ENCODE results near the gene AADACL2. TPM values are rescaled to one million over a fixed set of nuclear protein-coding genes. Genes with fewer than 3 reads are reported as not detected.
"Not testable (repeated sequence)": the region's sequence is repeated elsewhere in the genome, so short reads cannot be mapped to it uniquely, and the experiment has no call there.

Gene AADACL2
- total and polyA plus RNA-seq, 4 experiments from 2014 or later: not detected

DNA sequence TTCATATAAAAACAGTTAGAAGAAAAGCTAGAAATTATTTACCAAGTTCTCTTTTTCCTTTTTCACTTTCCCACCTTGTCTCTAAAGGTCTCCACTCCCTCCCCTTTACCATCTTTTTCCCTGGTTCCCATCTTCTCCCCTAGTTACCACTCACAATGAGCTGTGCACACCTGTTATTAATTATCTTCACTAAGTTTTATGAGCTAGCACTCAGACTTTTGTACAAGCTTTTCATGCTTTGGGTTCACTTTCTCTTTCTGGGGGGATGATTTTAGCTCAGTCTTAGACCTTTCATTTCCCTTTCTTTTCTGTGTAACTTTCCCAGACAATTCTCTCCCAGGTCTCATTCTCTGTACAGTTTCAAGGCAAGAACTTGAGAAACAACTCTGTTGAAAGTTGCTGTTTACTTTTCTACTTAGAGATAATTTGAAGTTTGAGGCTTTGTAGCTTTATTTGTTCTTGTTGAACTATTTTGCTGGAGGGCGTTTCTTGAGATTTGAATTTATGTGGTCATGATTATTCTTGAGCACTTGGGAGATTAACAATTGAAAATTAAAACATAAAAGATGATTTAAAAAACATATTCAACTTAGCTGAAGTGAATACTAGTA lies 56.2 kb downstream of the AADACL2 start:
- H3K4me1 ChIP-seq (ENCODE audit: insufficient read depth, low read length): no peaks in the 10 kb centered on the region
- H3K9me3 Mint-ChIP-seq: no peaks in the 10 kb centered on the region
- H3K27ac Mint-ChIP-seq: no peak overlapping the region
- POLR2A ChIA-PET (ENCODE audit: partially characterized antibody): no interaction called here
- intact Hi-C loops (cut with micrococcal nuclease): no loop called here
- no peak overlapping the region for H3K27ac ChIP-seq (ENCODE audit: low read depth, low read length)
- H3K4me1 Mint-ChIP-seq: no peaks in the 10 kb centered on the region
- no peak overlapping the region for H3K4me3 ChIP-seq (ENCODE audit: low read length in 2 of 2)
- H3K9me3 ChIP-seq (ENCODE audit: control insufficient read depth in 1 of 2, low read length in 2 of 2): no peaks in the 10 kb centered on the region
- H3K36me3 ChIP-seq (ENCODE audit: insufficient read depth, low read length): no peaks in the 10 kb centered on the region
- peaks cover 0 to 5% of the 10 kb centered on the region in 2 donors for H3K27me3 Mint-ChIP-seq
- CTCF ChIA-PET (ENCODE audit: partially characterized antibody): no interaction called here
- no peaks in the 10 kb centered on the region for H3K36me3 Mint-ChIP-seq
- no peaks in the 10 kb centered on the region for H3K27me3 ChIP-seq (ENCODE audit: insufficient read depth, low read length)
- DNase-seq: no peak
- H3K4me3 Mint-ChIP-seq: no peak overlapping the region

DNA sequence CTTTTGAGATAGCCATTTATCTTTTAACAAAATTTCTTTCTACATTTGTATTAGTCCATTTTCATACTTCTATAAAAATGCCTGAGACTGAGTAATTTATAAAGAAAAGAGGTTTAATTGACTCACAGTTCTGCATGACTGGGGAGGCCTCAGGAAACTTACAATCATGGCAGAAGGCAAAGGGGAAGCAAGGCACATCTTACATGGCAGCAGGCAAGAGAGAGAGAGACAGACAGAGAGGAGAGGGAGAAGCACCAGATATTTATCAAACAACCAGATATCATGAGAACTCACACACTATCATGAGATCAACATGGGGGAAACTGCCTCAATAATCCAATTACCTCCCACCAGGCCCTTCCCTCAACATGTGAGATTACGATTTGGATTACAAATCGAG lies 57.0 kb downstream of the AADACL2 start:
- H3K27ac Mint-ChIP-seq; H3K4me1 Mint-ChIP-seq; CTCF ChIA-PET (ENCODE audit: partially characterized antibody): not testable (repeated sequence)

DNA sequence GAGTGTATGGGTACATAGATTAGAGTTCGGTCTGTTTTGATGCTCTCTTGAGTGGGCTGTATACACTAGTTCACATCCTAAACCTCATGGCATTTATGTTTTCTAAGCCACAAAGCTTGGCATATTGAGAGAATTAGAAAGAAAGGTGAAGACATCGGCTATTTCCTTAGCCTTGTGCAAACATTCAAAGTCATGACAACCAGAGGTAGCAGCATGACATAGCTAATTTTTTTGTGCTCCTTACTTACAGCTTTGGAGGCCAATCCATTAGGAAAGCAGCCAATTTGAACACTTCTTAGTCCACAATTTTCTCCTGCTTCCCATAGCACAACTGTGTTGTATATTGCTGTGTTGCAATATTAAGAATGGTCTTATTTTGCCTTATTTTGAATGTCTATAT lies 58.7 kb downstream of the AADACL2 start:
- DNase-seq: no peak
- H3K9me3 ChIP-seq (ENCODE audit: control insufficient read depth in 1 of 2, low read length in 2 of 2): no peaks in the 10 kb centered on the region
- peaks cover 0 to 3% (median 0%) of the 10 kb centered on the region in 8 donors for H3K9me3 Mint-ChIP-seq
- intact Hi-C loops (cut with micrococcal nuclease): no loop called here
- H3K27ac Mint-ChIP-seq: no peak overlapping the region
- no peak overlapping the region for H3K27ac ChIP-seq (ENCODE audit: low read depth, low read length)
- no peaks in the 10 kb centered on the region for H3K4me1 Mint-ChIP-seq
- POLR2A ChIA-PET (ENCODE audit: partially characterized antibody): no interaction called here
- H3K4me1 ChIP-seq (ENCODE audit: insufficient read depth, low read length): no peaks in the 10 kb centered on the region
- H3K4me3 ChIP-seq (ENCODE audit: low read length in 2 of 2): no peak overlapping the region
- H3K4me3 Mint-ChIP-seq: no peak overlapping the region
- no peaks in the 10 kb centered on the region for H3K36me3 Mint-ChIP-seq
- CTCF ChIA-PET (ENCODE audit: partially characterized antibody): no interaction called here
- H3K27me3 Mint-ChIP-seq: peaks cover 0 to 5% of the 10 kb centered on the region in 2 donors
- no peaks in the 10 kb centered on the region for H3K27me3 ChIP-seq (ENCODE audit: insufficient read depth, low read length)
- H3K36me3 ChIP-seq (ENCODE audit: insufficient read depth, low read length): no peaks in the 10 kb centered on the region

More for the DNA sequence above, 57.0 kb downstream of the AADACL2 start:
- H3K27me3 ChIP-seq (ENCODE audit: insufficient read depth, low read length); DNase-seq; H3K4me3 Mint-ChIP-seq; intact Hi-C loops (cut with micrococcal nuclease); H3K36me3 Mint-ChIP-seq; POLR2A ChIA-PET (ENCODE audit: partially characterized antibody); H3K9me3 Mint-ChIP-seq; H3K36me3 ChIP-seq (ENCODE audit: insufficient read depth, low read length); H3K4me3 ChIP-seq (ENCODE audit: low read length in 2 of 2); H3K4me1 ChIP-seq (ENCODE audit: insufficient read depth, low read length); H3K27me3 Mint-ChIP-seq; H3K27ac ChIP-seq (ENCODE audit: low read depth, low read length); H3K9me3 ChIP-seq (ENCODE audit: control insufficient read depth in 1 of 2, low read length in 2 of 2): not testable (repeated sequence)

DNA sequence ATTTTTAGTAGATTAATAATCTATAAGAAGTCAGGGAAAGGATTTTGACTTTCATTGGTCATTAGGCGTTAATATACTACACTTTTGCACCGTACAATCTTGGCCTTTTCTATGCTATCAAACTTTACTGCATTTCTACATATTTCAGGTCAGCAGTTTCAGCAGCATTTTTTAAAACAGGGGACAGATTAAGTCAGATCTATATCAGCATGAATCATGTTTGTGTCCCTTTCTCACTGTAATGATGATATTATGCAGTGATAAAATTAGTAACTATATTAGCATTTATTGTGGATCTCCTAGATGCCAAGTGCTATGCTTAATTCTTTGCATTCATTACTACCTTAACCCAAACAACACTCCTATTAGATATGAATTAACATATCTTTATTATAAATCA lies 59.9 kb downstream of the AADACL2 start:
- Histone ChIP-seq H3K27ac (ENCODE audit: low read depth, low read length) (no peak overlapping the region), H3K36me3 (ENCODE audit: insufficient read depth, low read length) (no peaks in the 10 kb centered on the region), H3K4me1 (ENCODE audit: insufficient read depth, low read length) (no peaks in the 10 kb centered on the region), H3K27me3 (ENCODE audit: insufficient read depth, low read length) (no peaks in the 10 kb centered on the region), H3K4me3 (ENCODE audit: low read length in 2 of 2) (no peak overlapping the region), H3K9me3 (ENCODE audit: control insufficient read depth in 1 of 2, low read length in 2 of 2) (no peaks in the 10 kb centered on the region)
- no peak for DNase-seq
- ChIA-PET POLR2A (ENCODE audit: partially characterized antibody) (no interaction called here), CTCF (ENCODE audit: partially characterized antibody) (no interaction called here)
- no peaks in the 10 kb centered on the region for H3K4me1 Mint-ChIP-seq
- H3K27ac Mint-ChIP-seq: no peak overlapping the region
- H3K9me3 Mint-ChIP-seq: peaks cover 0 to 3% (median 0%) of the 10 kb centered on the region in 8 donors
- no peaks in the 10 kb centered on the region for H3K36me3 Mint-ChIP-seq
- H3K4me3 Mint-ChIP-seq: no peak overlapping the region
- intact Hi-C loops (cut with micrococcal nuclease): no loop called here
- H3K27me3 Mint-ChIP-seq: peaks cover 0 to 5% of the 10 kb centered on the region in 2 donors

DNA sequence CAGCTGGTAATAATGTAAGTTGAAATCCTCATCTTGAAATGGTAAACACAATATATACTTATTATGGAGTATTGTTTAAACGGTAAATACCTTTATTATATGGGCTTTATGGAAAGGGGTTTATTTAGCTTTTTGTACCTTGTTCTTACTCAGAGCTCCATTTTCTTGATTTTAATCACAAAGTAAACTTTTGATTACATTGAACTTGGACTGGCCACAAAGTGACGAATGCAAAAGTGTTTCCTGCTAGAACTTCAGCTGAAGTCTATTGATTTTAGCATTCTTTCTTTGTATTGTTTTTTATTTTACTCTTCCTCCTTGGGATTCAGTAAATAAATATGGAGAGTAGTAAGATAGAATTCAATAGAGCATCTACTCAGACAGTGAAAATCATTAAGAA lies 60.4 kb downstream of the AADACL2 start:
- Mint-ChIP-seq H3K27ac (no peak overlapping the region), H3K9me3 (peaks cover 0 to 3% (median 0%) of the 10 kb centered on the region in 8 donors), H3K27me3 (peaks cover 0 to 5% of the 10 kb centered on the region in 2 donors), H3K36me3 (no peaks in the 10 kb centered on the region), H3K4me3 (no peak overlapping the region), H3K4me1 (no peaks in the 10 kb centered on the region)
- H3K27ac ChIP-seq (ENCODE audit: low read depth, low read length): no peak overlapping the region
- no peaks in the 10 kb centered on the region for H3K9me3 ChIP-seq (ENCODE audit: control insufficient read depth in 1 of 2, low read length in 2 of 2)
- intact Hi-C loops (cut with micrococcal nuclease): no loop called here
- ChIA-PET CTCF (ENCODE audit: partially characterized antibody) (no interaction called here), POLR2A (ENCODE audit: partially characterized antibody) (no interaction called here)
- H3K27me3 ChIP-seq (ENCODE audit: insufficient read depth, low read length): no peaks in the 10 kb centered on the region
- DNase-seq: no peak
- H3K4me3 ChIP-seq (ENCODE audit: low read length in 2 of 2): no peak overlapping the region
- no peaks in the 10 kb centered on the region for H3K4me1 ChIP-seq (ENCODE audit: insufficient read depth, low read length)
- H3K36me3 ChIP-seq (ENCODE audit: insufficient read depth, low read length): no peaks in the 10 kb centered on the region

DNA sequence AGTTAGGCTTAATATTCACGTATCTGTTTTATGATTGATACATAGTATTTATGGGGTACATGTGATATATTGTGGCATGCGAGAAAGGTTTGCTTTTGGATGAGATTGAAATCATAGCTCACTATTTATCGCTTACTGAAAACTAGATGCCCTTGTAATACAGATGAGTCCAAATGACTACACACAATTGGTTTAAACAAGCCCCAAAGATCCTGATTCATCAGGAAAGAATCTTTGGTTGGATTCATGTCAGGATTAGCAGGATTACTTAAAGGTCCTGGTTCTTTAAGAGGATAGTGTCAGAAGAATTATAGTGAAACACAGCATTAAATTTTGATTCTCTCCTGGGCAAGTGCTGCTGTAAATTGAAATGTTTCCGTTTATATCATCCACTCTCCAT lies 61.5 kb downstream of the AADACL2 start:
- POLR2A ChIA-PET (ENCODE audit: partially characterized antibody): no interaction called here
- Histone ChIP-seq H3K27ac (ENCODE audit: low read depth, low read length) (no peak overlapping the region), H3K9me3 (ENCODE audit: control insufficient read depth in 1 of 2, low read length in 2 of 2) (no peaks in the 10 kb centered on the region), H3K27me3 (ENCODE audit: insufficient read depth, low read length) (no peaks in the 10 kb centered on the region), H3K4me3 (ENCODE audit: low read length in 2 of 2) (no peak overlapping the region), H3K4me1 (ENCODE audit: insufficient read depth, low read length) (no peaks in the 10 kb centered on the region), H3K36me3 (ENCODE audit: insufficient read depth, low read length) (no peaks in the 10 kb centered on the region)
- Mint-ChIP-seq H3K27me3 (peaks cover 0 to 2% of the 10 kb centered on the region in 2 donors), H3K4me3 (no peak overlapping the region), H3K4me1 (no peaks in the 10 kb centered on the region), H3K36me3 (no peaks in the 10 kb centered on the region), H3K9me3 (peaks cover 0 to 3% (median 0%) of the 10 kb centered on the region in 8 donors), H3K27ac (no peak overlapping the region)
- intact Hi-C loops (cut with micrococcal nuclease): no loop called here
- CTCF ChIA-PET (ENCODE audit: partially characterized antibody): no interaction called here
- no peak for DNase-seq

DNA sequence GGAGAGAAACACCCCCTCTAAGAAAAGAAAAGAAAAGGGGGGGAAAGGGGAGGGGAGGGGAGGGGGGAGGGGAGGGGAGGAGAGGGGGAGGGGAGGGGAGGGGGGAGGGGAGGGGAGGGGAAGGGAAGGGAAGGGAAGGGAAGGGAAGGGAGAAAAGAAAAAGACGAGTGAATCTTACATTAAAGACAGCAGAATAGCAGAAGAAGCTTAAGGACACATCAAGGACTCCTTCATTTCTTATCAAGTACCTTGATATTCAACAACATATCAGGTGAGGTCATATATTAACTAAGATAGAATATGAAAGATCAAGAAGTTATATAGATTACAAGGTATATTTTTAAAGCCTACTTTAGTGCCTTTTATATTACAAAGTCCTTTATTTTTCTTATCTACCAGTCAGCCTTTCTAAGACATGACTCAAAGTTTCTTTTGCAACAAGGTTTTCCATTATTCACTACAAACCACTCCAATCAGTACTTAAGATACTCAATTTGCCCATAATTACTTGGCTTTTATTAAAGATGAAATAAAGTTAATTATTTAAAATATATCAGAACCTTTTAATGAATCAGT lies 62.5 kb downstream of the AADACL2 start:
- no peaks in the 10 kb centered on the region for H3K4me1 ChIP-seq (ENCODE audit: insufficient read depth, low read length)
- H3K9me3 ChIP-seq (ENCODE audit: control insufficient read depth in 1 of 2, low read length in 2 of 2): no peaks in the 10 kb centered on the region
- intact Hi-C loops (cut with micrococcal nuclease): no loop called here
- Mint-ChIP-seq H3K27ac (no peak overlapping the region), H3K4me3 (no peak overlapping the region), H3K27me3 (peaks cover 0 to 2% of the 10 kb centered on the region in 2 donors), H3K4me1 (no peaks in the 10 kb centered on the region), H3K9me3 (peaks cover 0 to 3% (median 0%) of the 10 kb centered on the region in 8 donors), H3K36me3 (no peaks in the 10 kb centered on the region)
- DNase-seq: no peak
- no peaks in the 10 kb centered on the region for H3K27me3 ChIP-seq (ENCODE audit: insufficient read depth, low read length)
- no peak overlapping the region for H3K4me3 ChIP-seq (ENCODE audit: low read length in 2 of 2)
- H3K36me3 ChIP-seq (ENCODE audit: insufficient read depth, low read length): no peaks in the 10 kb centered on the region
- POLR2A ChIA-PET (ENCODE audit: partially characterized antibody): no interaction called here
- no peak overlapping the region for H3K27ac ChIP-seq (ENCODE audit: low read depth, low read length)
- CTCF ChIA-PET (ENCODE audit: partially characterized antibody): no interaction called here
